HEK293T (cell line): ENCODE measurements around the gene DIAPH1.
"Not testable (repeated sequence)": the region's sequence is repeated elsewhere in the genome, so short reads cannot be mapped to it uniquely, and the experiment has no call there.

Experiments
- CTCF ChIA-PET: fragments of 350-600 bp; formaldehyde crosslinking; extraction: SDS; loops from one replicate; lab custom pipeline; 2021; ENCODE audit warnings: antibody characterized with exemption, inconsistent platforms; lab: Yijun Ruan, JAX
- POLR2A ChIA-PET: fragments of 350-600 bp; formaldehyde crosslinking; extraction: SDS; loops from one replicate; lab custom pipeline; 2020; ENCODE audit warnings: antibody characterized with exemption, inconsistent platforms; lab: Yijun Ruan, JAX
- DNase-seq: peaks from one replicate; pipeline ENCODE4 v3.0.0; 2012; ENCODE audit warnings: mixed read lengths; ENCODE audit errors: extremely low spot score
- ARNT ChIP-seq: fragments of 450-650 bp; IDR thresholded peaks from 2 replicates; pipeline ENCODE4 v1.6.1; 2017; ENCODE audit warnings: mild to moderate bottlenecking
- BHLHE40 ChIP-seq: fragments of 450-650 bp; IDR thresholded peaks from 2 replicates; pipeline ENCODE4 v1.6.1; 2016; ENCODE audit warnings: mild to moderate bottlenecking, moderate library complexity, borderline replicate concordance
- CTBP1 ChIP-seq: fragments of 450-650 bp; IDR thresholded peaks from 2 replicates; pipeline ENCODE4 v1.6.1; 2016; ENCODE audit warnings: borderline replicate concordance
- ELF4 ChIP-seq: fragments of 450-650 bp; IDR thresholded peaks from 2 replicates; pipeline ENCODE4 v1.6.1; 2017; ENCODE audit warnings: antibody characterized with exemption
- FOXA1 ChIP-seq: fragments of 450-650 bp; IDR thresholded peaks from 2 replicates; pipeline ENCODE4 v1.6.1; 2016; ENCODE audit warnings: mild to moderate bottlenecking
- FOXK2 ChIP-seq: fragments of 450-650 bp; IDR thresholded peaks from 2 replicates; pipeline ENCODE4 v1.6.1; 2016; ENCODE audit warnings: mild to moderate bottlenecking
- FOXM1 ChIP-seq: fragments of 450-650 bp; IDR thresholded peaks from 2 replicates; pipeline ENCODE4 v1.6.1; 2017; ENCODE audit warnings: mild to moderate bottlenecking, borderline replicate concordance
- HDGF ChIP-seq: fragments of 450-650 bp; IDR thresholded peaks from 2 replicates; pipeline ENCODE4 v1.6.1; 2017; ENCODE audit warnings: antibody characterized with exemption, borderline replicate concordance
- L3MBTL2 ChIP-seq: fragments of 450-650 bp; conservative IDR thresholded peaks from 2 replicates; pipeline ENCODE4 v1.6.1; 2016; ENCODE audit warnings: mild to moderate bottlenecking
- LEF1 ChIP-seq: fragments of 450-650 bp; IDR thresholded peaks from 2 replicates; pipeline ENCODE4 v1.6.1; 2017; ENCODE audit warnings: mild to moderate bottlenecking, borderline replicate concordance
- NFRKB ChIP-seq: fragments of 450-650 bp; IDR thresholded peaks from 2 replicates; pipeline ENCODE4 v1.6.1; 2016; ENCODE audit warnings: mild to moderate bottlenecking, moderate library complexity
- PKNOX1 ChIP-seq: fragments of 450-650 bp; IDR thresholded peaks from 2 replicates; pipeline ENCODE4 v1.6.1; 2016
- SP1 ChIP-seq: fragments of 450-650 bp; IDR thresholded peaks from 2 replicates; pipeline ENCODE4 v1.6.1; 2017
- SUZ12 ChIP-seq: fragments of 450-650 bp; IDR thresholded peaks from 2 replicates; pipeline ENCODE4 v1.6.1; 2016; ENCODE audit warnings: mild to moderate bottlenecking
- TARDBP ChIP-seq: fragments of 450-650 bp; IDR thresholded peaks from 2 replicates; pipeline ENCODE4 v1.6.1; 2016
- ZNF384 ChIP-seq: fragments of 450-650 bp; IDR thresholded peaks from 2 replicates; pipeline ENCODE4 v1.6.1; 2016

Gene DIAPH1

GRCh38 chr5:141617128-141617527 is 1.7 kb downstream of the DIAPH1 start:
- DNase-seq = no peak
- ChIA-PET POLR2A (interaction anchor here (0.9 to 5.6 kb wide), 6 partner anchors 9 to 24 kb away, joined by 3 to 61 read pairs (median 4); partner anchors contain the start of genes HDAC3 and RELL2), CTCF (interaction anchor here (0.6 to 6.2 kb wide), 7 partner anchors 11 to 394 kb away, joined by 3 to 98 read pairs (median 4); partner anchors contain the start of genes HDAC3, PCDHB14 and RELL2)
- TF ChIP-seq ZNF384 (no peak), CTBP1 (no peak), HDGF (no peak), BHLHE40 (no peak), ELF4 (no peak), SUZ12 (no peak), FOXA1 (no peak), PKNOX1 (no peak), ARNT (no peak)

GRCh38 chr5:141615991-141616720 is 2.6 kb downstream of the DIAPH1 start:
- no peak for TF ChIP-seq ZNF384
- TF ChIP-seq PKNOX1 = no peak
- no peak for TF ChIP-seq SUZ12
- TF ChIP-seq CTBP1 = no peak
- no peak for TF ChIP-seq FOXK2
- TF ChIP-seq FOXA1 = no peak
- TF ChIP-seq BHLHE40 = no peak
- no peak for TF ChIP-seq FOXM1
- no peak for TF ChIP-seq LEF1
- no peak for TF ChIP-seq NFRKB
- CTCF ChIA-PET = interaction anchor here (1.5 to 6.2 kb wide), 2 partner anchors 21 to 23 kb away, joined by 4 to 98 read pairs; partner anchors contain the start of genes HDAC3 and RELL2
- POLR2A ChIA-PET = interaction anchor here (1.4 to 5.6 kb wide), 3 partner anchors 19 to 24 kb away, joined by 4 to 61 read pairs (median 4); partner anchors contain the start of genes HDAC3 and RELL2
- no peak for DNase-seq

- no peak for TF ChIP-seq FOXA1
- TF ChIP-seq ELF4 = no peak
- TF ChIP-seq PKNOX1 = no peak
- TF ChIP-seq CTBP1 = no peak
- TF ChIP-seq ZNF384 = no peak
- no peak for TF ChIP-seq BHLHE40
- no peak for TF ChIP-seq ARNT
- no peak for TF ChIP-seq TARDBP
- TF ChIP-seq LEF1 = no peak
- TF ChIP-seq L3MBTL2 = no peak
- ChIA-PET CTCF (interaction anchor here (2.3 kb wide), 1 partner anchor 21 kb away, joined by 11 read pairs; no protein-coding TSS in a partner anchor), POLR2A (interaction anchor here (1.3 kb wide), 1 partner anchor 23 kb away, joined by 4 read pairs; the partner anchor contains the start of genes HDAC3 and RELL2)
- no peak for DNase-seq
Measured at GRCh38 chr5:141613344-141613743, 5.5 kb downstream of the DIAPH1 start.

- no peak for DNase-seq
- POLR2A ChIA-PET = no interaction called here
Measured at GRCh38 chr5:141611289-141611688, 7.5 kb downstream of the DIAPH1 start.

GRCh38 chr5:141609921-141610320 is 8.9 kb downstream of the DIAPH1 start:
- ChIA-PET POLR2A (interaction anchor here (2.1 kb wide), 1 partner anchor 26 kb away, joined by 6 read pairs; the partner anchor contains the start of genes HDAC3 and RELL2), CTCF (interaction anchor here (0.6 to 2.5 kb wide), 2 partner anchors 9 to 339 kb away, joined by 4 to 10 read pairs; partner anchors contain the start of gene DIAPH1)
- not testable (repeated sequence) for DNase-seq

More at GRCh38 chr5:141611289-141611688, 7.5 kb downstream of the DIAPH1 start:
- no peak for TF ChIP-seq L3MBTL2
- TF ChIP-seq ZNF384 = no peak
- TF ChIP-seq SP1 = no peak
- TF ChIP-seq SUZ12 = no peak
- no peak for TF ChIP-seq ARNT
- no peak for TF ChIP-seq PKNOX1
- TF ChIP-seq FOXM1 = no peak
- TF ChIP-seq TARDBP = no peak
- TF ChIP-seq ELF4 = no peak
- TF ChIP-seq NFRKB = no peak
- TF ChIP-seq FOXA1 = no peak
- TF ChIP-seq BHLHE40 = no peak
- no peak for TF ChIP-seq HDGF
- TF ChIP-seq CTBP1 = no peak
- CTCF ChIA-PET = no interaction called here

GRCh38 chr5:141609044-141609443 is 9.8 kb downstream of the DIAPH1 start:
- no peak for TF ChIP-seq NFRKB
- no peak for TF ChIP-seq SP1
- TF ChIP-seq ARNT = no peak
- no peak for TF ChIP-seq CTBP1
- no peak for TF ChIP-seq SUZ12
- TF ChIP-seq FOXA1 = no peak
- TF ChIP-seq FOXM1 = no peak
- TF ChIP-seq L3MBTL2 = no peak
- TF ChIP-seq ZNF384 = no peak
- no peak for TF ChIP-seq LEF1
- TF ChIP-seq TARDBP = no peak
- no peak for TF ChIP-seq ELF4
- TF ChIP-seq HDGF = no peak
- no peak for TF ChIP-seq BHLHE40
- TF ChIP-seq PKNOX1 = no peak
- TF ChIP-seq FOXK2 = no peak
- ChIA-PET POLR2A (interaction anchor here (1.4 to 2.1 kb wide), 2 partner anchors 8 to 27 kb away, joined by 4 to 6 read pairs; partner anchors contain the start of genes HDAC3 and RELL2), CTCF (interaction anchor here (1.2 to 2.5 kb wide), 2 partner anchors 10 to 17 kb away, joined by 6 to 10 read pairs; partner anchors contain the start of gene DIAPH1)
- no peak for DNase-seq
